GM19468 (cell line): ENCODE results near the gene ALDOC.

Source experiments
- ATAC-seq: cut with Tn5 transposase; IDR thresholded peaks from one replicate; pipeline ENCODE4 v1.9.1; 2021; ENCODE audit warnings: mild to moderate bottlenecking, moderate library complexity, moderate number of reproducible peaks; ENCODE audit not compliant: unreplicated experiment; ENCODE audit errors: extremely low read depth

Gene ALDOC

GRCh38 chr17:28534740-28535375 lies 41.8 kb downstream of the ALDOC start:
- ATAC-seq: no peak

- no peak for ATAC-seq
Observed at GRCh38 chr17:28533091-28533807, 43.4 kb downstream of the ALDOC start.

GRCh38 chr17:28532050-28532960 lies 44.4 kb downstream of the ALDOC start:
- ATAC-seq: no peak

- no peak for ATAC-seq
Observed at GRCh38 chr17:28530926-28531325, 45.8 kb downstream of the ALDOC start.

GRCh38 chr17:28530250-28530649 lies 46.4 kb downstream of the ALDOC start:
- ATAC-seq: no peak

- no peak for ATAC-seq
Observed at GRCh38 chr17:28529013-28529400, 47.7 kb downstream of the ALDOC start.

GRCh38 chr17:28528327-28529012 lies 48.2 kb downstream of the ALDOC start:
- ATAC-seq: no peak

- ATAC-seq: no peak
Observed at GRCh38 chr17:28527859-28528258, 48.8 kb downstream of the ALDOC start.

- no peak for ATAC-seq
Observed at GRCh38 chr17:28527181-28527681, 49.5 kb downstream of the ALDOC start.

GRCh38 chr17:28526381-28526780 lies 50.3 kb downstream of the ALDOC start:
- no peak for ATAC-seq

GRCh38 chr17:28524476-28525424 lies 51.9 kb downstream of the ALDOC start:
- ATAC-seq: no peak

GRCh38 chr17:28523876-28524275 lies 52.8 kb downstream of the ALDOC start:
- ATAC-seq: no peak

- no peak for ATAC-seq
Observed at GRCh38 chr17:28523186-28523585, 53.5 kb downstream of the ALDOC start.
